Occipital lobe (tissue), 2 donors: Measurements from ENCODE around the gene CCNB1. TPM values are rescaled to one million over a fixed set of nuclear protein-coding genes. Genes with fewer than 3 reads are reported as not detected.
"Not testable (repeated sequence)": the region's sequence is repeated elsewhere in the genome, so short reads cannot be mapped to it uniquely, and the experiment has no call there.

Experiments used
- DNase-seq: peaks from one replicate; lab custom pipeline; 2025; lab: John Stamatoyannopoulos, UW
- total RNA-seq: library from RNA; depleted of rRNA; stranded (reverse); fragments of >200 nt; gene quantifications from one replicate; pipeline ENCODE4 v1.2.3, GENCODE V29; 2014

Gene CCNB1
- 25.0 TPM for total RNA-seq

DNA sequence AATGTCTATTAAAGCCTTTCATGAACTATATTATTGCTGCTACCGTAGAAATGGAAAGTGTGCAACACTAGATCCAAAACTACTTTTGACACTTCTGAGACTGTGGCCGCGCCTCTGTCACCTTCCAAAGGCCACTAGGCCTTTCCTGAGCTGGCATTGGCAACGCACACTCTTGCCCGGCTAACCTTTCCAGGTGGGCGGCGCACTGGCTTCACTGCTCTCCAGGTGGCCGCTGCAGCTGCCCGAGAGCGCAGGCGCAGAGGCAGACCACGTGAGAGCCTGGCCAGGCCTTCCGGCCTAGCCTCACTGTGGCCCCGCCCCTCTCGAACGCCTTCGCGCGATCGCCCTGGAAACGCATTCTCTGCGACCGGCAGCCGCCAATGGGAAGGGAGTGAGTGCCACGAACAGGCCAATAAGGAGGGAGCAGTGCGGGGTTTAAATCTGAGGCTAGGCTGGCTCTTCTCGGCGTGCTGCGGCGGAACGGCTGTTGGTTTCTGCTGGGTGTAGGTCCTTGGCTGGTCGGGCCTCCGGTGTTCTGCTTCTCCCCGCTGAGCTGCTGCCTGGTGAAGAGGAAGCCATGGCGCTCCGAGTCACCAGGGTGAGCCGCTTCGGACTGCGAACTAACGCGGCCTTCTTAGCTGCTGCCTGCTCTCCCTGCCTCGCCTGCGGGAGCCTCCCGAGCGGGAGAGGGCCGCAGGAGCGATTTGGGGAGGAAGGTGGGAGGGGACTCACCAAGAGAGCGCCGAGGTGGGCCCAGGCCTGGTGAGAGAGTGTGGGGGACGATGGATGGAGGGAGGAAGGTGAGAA, at the start of gene CCNB1:
Gene CCNB1, plus strand, starts transcription at position 465 of the 807 bp plus-strand sequence. Its CDS starts 113 bp downstream, at position 578.
- peak; percentile 98 for DNase-seq

DNA sequence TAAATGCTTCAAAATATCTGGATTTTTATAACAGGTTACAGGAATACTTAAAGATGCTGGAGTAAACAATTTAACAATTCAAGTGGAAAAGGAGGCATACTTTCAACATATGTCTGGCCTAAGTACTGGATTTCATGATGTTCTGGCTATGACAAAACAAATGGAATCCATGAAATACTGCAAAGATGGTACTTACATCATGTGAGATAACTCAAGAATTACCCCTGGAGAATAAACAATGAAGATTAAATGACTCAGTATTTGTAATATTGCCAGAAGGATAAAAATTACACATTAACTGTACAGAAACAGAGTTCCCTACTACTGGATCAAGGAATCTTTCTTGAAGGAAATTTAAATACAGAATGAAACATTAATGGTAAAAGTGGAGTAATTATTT, 37.5 kb upstream of the CCNB1 start:
- no peak for DNase-seq

DNA sequence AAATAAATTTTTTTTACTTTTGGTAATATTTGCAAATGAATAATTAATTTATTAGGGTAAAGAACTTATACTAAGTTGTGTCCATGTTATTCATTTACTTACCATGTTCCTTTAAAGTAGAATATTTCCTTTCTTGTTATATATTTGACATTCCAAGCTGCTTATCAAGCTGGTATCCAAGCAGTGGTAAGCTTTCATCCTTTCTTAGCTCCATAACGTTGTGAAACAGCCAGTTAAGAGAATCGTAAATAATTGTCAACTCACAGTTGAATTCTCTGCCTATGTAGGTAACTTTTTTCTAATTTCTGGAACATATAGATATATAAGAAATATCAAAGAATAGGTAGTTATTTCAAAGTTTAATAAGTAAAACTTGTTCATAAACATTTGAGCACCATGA, 36.7 kb upstream of the CCNB1 start:
- DNase-seq, result no peak

DNA sequence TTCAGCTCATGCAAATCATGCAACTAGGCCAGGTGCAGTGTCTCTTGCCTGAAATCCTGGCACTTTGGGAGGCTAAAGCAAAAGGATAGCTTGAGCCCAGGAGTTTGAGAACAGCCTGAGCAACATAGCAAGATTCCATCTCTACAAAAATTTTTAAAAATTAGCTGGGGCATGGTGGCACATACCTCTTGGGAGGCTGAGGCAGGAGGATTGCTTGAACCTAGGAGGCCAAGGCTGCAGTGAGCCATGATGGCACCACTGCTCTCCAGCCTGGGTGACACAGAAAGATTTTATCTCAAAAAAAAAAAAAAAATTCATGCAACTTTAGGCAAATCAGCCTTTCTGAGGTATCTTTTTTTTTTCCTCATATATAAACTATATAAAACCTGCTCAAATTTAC, 35.6 kb upstream of the CCNB1 start:
- DNase-seq, result no peak

DNA sequence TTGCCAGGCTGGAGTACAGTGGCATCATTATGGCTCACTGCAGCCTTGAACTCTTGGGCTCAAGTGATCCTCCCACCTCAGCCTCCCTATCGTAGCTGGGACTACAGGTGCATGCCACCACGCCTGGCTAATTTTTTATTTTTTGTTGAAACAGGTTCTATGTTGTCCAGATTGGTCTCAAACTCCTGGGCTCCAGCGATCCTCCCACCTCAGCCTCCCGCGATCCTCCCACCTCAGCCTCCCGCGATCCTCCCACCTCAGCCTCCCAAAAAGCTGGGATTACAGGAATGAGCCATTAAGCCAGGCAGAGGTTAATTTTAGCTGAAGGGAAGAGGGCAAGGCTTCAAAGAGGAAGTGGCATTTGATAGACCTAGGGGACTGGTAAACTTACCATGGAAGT, 32.8 kb upstream of the CCNB1 start:
- DNase-seq, result no peak

DNA sequence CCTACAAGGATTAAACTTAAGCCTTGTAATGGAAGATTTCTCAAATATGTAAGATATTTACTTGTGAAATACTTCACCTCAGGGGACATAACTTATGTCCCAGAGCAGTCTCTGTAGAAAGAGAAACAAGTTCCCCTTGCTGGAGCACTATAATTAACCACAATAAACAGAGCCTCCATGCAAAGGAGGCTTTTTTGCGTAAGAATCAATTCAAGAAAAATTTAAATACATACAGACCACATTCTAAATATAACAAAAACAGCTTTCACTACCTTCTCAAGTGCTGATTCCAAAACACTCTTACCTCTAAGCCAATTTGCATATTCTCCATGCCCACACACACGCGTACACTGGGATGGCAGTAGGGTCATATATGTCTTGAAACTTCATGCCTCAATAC, 30.7 kb upstream of the CCNB1 start:
- no peak for DNase-seq

DNA sequence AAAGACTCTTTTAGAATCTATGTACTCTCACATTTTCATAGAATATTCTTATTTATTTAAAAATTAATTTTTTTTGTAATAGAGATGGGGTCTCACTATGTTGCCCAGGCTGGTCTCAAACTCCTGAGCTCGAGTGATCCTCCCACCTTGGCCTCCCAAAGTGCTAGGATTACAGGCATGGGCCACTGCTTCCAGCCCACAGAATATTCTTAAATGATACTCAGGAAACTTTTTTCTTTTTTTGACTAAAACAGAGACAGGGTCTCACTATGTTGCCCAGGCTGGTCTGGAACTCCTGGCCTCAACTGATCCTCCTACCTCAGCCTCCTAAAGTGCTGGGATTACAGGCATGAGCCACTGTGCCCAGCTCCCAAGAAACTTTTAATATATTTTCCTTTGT, 29.7 kb upstream of the CCNB1 start:
- DNase-seq, result not testable (repeated sequence)

DNA sequence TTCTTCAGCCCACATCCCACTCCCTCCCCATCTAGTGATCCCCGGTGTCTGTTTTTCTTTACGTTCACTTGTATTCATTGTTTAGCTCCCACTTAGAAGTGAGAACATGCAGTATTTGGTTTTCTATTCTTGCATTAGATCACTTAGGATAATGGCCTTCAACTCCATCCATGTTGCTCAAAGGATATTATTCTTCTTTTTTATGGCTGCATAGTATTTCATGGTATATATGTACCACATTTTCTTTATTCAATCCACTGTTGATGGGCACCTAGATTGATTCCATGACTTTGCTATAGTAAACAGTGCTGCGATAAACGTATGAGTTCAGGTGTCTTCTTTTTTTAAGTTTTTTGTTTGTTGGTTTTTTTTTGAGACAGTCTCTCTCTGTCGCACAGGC, 29.1 kb upstream of the CCNB1 start:
- no peak for DNase-seq

DNA sequence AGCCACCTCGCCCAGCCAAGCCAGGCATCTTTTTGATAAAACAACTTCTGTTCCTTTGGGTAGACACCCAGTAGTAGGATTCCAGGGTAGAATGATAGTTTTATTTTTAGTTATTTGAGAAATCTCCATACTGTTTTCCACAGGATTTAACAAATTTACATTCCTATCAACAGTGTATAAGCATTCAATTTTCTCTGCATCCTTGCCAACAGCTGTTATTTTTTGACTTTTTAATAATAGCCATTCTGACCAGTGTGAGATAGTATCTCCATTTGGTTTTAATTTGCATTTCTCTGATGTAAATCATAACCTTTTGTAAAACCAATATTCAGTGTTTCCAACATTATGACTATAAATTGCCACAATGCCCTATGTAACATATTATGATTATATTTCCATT, 28.2 kb upstream of the CCNB1 start:
- no peak for DNase-seq

DNA sequence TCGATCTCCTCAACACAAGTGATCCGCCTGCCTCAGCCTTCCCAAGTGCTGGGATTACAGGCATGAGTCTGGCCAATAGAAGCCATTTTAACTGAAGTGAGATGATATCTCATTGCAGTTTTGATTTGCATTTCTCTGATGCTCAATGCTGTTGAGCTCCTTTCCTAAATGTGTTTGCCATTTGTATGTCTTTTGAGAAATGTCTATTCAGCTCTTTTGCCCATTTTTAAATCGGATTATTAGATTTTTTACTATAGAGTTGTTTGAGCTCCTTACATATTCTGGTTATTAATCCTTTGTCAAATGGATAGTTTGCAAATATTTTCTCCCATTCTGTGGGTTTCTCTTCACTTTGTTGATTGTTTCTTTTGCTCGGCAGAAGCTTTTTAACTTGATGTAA, 26.7 kb upstream of the CCNB1 start:
- not testable (repeated sequence) for DNase-seq

DNA sequence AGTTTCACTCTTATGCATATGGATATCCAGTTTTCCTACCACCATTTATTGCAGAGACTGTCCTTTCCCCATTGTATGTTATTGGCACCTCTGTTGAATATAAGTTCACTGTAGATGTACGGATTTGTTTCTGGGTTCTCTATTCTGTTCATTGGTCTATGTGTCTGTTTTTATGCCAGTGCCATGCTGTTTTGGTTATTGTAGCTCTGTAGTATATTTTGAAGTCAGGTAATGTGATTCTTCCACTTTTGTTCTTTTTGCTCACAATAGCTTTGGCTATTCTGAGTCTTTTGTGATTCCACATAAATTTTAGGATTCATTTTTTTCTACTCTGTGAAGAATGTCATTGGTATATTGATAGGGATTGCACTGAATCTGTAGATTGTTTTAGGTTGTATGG, 26.1 kb upstream of the CCNB1 start:
- no peak for DNase-seq

DNA sequence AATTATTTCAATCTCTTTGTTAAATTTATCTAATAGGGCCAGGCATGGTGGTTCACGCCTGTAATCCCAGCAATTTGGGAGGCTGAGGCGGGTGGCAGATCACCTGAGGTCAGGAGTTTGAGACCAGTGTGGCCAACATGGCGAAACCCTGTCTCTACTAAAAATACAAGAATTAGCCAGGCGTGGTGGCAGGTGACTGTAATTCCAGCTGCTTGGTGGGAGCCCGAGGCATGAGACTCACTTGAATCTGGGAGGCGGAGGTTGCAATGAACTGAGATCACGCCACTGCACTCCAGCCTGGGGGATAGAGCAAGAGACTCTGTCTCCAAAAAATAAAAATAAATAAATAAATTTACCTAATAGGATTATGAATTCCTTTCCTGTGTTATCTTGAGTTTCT, 18.4 kb upstream of the CCNB1 start:
- not testable (repeated sequence) for DNase-seq

DNA sequence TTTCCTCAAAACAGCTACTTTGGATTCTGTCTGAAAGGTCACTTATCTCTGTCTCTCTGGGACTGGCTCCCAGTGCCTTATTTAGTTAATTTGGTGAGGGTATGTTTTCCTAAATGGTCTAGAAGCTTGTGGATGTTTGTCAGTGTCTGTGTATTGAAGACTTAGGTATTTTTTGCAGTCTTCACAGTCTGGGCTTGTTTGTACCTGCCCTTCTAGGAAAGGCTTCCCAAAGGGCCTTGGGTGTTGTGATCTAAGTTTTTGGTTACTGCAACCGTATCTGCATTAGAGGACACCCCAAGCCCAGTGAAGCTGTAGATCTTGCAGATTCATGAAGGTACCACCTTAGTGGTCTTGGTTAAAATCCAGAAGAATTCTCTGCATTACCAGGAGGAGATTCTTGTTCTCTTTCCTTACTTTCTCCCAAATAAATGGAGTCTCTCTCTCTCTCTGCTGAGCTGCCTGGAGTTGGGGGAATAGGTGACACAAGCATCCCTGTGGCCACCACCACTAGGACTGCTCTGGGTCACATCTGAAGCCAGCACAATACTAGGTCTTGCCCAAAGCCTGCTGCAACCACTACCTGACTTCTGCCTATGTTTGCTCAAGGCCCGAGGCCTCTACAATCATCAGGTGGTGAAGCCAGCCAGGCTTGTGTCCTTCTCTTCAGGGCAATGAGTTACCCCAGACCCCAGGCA, 17.8 kb upstream of the CCNB1 start:
- no peak for DNase-seq

DNA sequence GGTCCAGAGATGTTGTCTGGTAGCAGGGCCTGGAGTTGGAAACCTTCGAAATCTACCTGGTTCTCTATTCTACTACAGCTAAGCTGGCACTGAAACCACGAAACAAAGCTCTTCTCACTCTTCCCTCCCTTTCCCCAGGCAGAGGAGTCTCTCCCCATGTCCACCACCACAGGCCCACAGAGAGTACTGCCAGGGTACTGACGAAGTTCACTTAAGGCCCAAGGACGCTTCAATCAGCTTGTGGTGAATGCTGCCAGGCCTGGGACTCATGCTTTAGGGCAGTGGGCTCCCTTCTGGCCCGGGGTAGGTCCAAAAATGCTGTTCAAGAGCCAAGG, 17.3 kb upstream of the CCNB1 start:
- DNase-seq, result no peak

DNA sequence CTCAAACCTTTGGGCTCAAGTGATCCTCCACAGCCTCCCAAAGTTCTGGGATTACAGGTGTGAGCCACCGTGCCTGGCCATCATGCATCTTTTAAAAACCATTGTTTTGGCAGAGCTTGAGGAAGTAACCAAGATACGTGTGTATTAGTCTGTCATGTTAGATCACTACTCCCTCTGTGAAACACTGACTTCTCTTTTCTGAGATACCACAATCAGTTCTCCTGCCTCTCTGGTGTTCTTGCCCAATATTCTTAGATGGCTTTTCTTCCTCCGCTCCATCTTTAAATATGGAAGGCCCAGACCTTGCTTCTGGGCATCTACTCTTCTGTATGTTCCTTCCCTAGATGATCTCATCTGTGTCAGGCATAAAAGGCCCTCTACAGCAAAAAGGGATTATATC, 14.2 kb upstream of the CCNB1 start:
- no peak for DNase-seq

DNA sequence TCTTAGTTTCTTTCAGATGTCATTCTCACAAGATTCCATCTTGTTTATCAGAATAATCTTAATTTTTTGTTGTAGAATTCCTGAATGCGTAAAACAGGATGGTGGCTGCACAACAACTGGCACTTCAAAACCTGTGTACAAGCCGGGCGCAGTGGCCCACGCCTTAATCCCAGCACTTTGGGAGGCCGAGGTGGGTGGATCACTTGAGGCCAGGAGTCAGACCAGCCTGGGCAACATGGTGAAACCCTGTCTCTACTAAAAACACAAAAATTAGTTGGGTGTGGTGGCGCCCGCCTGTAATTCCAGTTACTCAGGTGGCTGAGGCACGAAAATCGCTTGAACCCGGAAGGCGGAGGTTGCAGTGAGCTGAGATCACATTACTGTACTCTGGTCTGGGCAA, 10.5 kb upstream of the CCNB1 start:
- DNase-seq, result no peak

DNA sequence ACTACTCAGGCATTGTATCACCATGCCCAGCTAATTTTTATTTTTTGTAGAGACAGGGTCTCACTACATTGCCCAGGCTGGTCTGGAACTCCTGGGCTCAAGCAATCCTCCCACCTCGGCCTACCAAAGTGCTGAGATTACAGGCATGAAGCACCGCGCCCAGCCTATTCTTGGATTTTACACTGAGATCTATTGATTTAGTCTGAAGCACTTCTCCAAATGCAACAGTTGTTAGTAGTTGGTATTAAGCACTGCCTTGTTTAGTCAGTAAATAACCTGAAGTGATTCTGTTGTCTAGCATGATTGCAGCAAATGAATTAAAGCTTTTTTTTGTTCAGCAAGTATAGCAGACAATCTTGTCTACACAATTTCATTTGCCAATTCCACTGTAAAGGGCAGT, 8.9 kb upstream of the CCNB1 start:
- no peak for DNase-seq

DNA sequence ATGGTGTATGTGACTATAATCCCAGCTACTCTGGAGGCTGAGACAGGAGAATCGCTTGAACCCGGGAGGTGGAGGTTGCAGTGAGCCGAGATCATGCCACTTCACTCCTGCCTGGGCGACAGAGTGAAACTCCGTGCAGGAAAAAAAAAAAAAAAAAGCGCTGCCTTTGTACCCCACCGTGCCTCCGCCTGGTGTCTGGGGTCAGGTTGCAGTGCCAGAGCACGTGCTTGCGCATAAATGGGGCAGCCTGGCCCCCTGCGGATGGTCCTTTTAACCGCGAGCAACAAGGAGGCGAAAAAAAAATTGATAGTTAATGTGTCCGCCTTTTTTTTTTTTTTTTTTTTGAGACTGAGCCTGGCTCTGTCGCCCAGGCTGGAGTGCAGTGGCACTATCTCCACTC, 6.3 kb upstream of the CCNB1 start:
- DNase-seq, result no peak

DNA sequence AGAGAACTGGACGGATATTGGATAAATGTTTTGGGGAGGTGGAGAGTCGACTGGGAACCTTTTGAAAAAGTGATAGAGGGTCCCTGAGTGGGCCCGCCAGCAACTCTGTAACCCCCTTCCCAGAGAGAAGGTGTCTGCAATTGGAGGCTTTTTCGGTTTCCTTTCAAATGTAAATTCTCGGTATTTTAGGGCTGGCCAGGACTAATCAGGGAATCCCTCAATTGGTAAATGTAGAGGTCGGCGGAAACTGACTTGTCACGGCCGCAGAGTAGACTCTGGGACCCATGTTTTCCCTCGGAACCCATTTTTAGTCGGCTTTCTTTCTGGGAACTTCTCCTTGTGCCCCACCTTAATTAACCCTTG, 524 bp downstream of the CCNB1 start:
- DNase-seq, result no peak

DNA sequence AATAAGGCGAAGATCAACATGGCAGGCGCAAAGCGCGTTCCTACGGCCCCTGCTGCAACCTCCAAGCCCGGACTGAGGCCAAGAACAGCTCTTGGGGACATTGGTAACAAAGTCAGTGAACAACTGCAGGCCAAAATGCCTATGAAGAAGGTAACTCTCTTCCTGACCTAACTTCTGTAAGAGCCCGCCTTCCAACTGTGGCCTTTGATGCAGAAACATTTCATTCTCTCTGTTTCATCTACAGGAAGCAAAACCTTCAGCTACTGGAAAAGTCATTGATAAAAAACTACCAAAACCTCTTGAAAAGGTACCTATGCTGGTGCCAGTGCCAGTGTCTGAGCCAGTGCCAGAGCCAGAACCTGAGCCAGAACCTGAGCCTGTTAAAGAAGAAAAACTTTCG, 979 bp downstream of the CCNB1 start:
- DNase-seq, result no peak

DNA sequence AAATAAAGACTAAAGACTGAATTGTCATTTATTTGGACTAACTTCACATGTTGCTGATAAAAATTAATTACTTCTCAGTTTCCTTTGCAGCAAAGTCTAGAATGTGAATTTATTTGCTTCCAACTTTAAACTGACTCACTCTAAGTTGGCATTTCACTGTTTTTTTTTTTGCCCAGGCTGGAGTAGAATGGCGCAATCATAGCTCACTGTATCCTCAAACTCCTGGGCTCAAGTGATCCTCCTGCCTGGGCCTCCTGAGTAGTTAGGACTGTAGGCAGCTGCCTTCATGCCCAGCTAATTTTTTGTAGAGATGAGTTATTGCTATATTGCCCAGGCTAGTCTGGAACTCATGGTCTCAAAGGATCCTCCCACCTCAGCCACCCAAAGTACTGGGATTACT, 3.5 kb downstream of the CCNB1 start:
- no peak for DNase-seq

DNA sequence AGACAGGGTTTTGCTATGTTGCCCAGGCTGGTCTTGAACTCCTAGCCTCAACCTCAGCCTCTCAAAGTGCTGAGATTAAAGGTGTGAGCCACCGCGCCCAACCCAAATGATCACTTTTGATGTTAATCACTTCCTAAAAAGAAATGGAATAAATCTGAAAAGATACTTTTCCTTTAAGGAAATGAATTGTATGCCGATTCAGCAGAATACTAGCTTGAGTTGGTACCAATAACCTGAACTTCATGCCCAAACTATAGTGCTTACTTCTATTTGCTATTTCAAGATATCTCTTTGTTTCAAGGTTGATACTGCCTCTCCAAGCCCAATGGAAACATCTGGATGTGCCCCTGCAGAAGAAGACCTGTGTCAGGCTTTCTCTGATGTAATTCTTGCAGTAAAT, 4.0 kb downstream of the CCNB1 start:
- DNase-seq, result no peak

DNA sequence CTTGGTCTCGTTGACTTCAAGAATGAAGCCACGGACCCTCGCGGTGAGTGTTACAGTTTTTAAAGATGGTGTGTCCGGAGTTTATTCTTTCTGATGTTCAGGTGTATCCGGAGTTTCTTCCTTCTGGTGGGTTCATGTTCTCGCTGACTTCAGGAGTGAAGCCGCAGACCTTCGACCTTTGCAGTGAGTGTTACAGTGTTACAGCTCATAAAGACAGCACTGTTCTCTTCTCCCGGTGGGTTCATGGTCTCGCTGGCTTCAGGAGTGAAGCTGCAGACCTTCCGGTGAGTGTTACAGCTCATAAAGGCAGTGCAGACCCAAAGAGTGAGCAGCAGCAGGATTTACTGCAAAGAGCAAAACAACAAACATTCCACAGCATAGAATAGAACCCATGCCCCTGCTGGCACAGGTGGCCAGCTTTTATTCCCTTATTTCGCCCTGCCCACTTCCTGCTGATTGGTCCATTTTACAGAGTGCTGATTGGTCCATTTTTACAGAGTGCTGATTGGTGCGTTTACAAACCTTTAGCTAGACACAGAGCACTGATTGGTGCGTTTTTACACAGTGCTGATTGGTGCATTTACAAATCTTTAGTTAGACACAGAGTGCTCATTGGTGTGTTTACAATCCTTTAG, 14.8 kb downstream of the CCNB1 start:
- not testable (repeated sequence) for DNase-seq
